Peyer's patch (tissue), 4 donors: ENCODE results near the gene SPG11. TPM values are rescaled to one million over a fixed set of nuclear protein-coding genes. Genes with fewer than 3 reads are reported as not detected.
A peak's percentile ranks its signal among the peaks of the same experiment; 100 is the strongest.

Experiments
- DNase-seq, 3 donors: peaks; one replicate each; pipeline ENCODE4 v3.0.0-alpha.2; 2017 to 2019
- H3K27ac ChIP-seq, 4 donors: fragments of 200-600 bp; sonication (generic); one replicate each; pipeline ENCODE4 v1.5.1; 2016 to 2019
- H3K27me3 ChIP-seq, 2 donors: fragments of 200-600 bp; sonication (generic); one replicate each; pipeline ENCODE4 v1.5.1; 2019
- H3K36me3 ChIP-seq, 3 donors: fragments of 200-600 bp; sonication (generic); one replicate each; pipeline ENCODE4 v1.5.1; 2016 to 2019
- H3K4me1 ChIP-seq, 4 donors: fragments of 200-600 bp; sonication (generic); one replicate each; pipeline ENCODE4 v1.5.1; 2016 to 2019
- H3K4me3 ChIP-seq, 4 donors: fragments of 200-600 bp; sonication (generic); 1 replicate in 3 of 4; 2 replicates in 1 of 4; pipeline ENCODE4 v1.5.1; 2016 to 2019; ENCODE audit warnings: mild to moderate bottlenecking in 1 of 4
- H3K9me3 ChIP-seq, 4 donors: fragments of 200-600 bp; sonication (generic); one replicate each; pipeline ENCODE4 v1.5.1; 2016 to 2019; ENCODE audit warnings: mild to moderate bottlenecking in 1 of 4
- POLR2A ChIP-seq, 2 donors: fragments of 450-650 bp; IDR thresholded peaks; one replicate each; pipeline ENCODE4 v1.5.1; 2017; ENCODE audit warnings: antibody characterized with exemption in 2 of 2, mild to moderate bottlenecking in 2 of 2, moderate library complexity in 2 of 2
- total RNA-seq, 4 donors: library from RNA; depleted of rRNA; stranded (reverse); fragments of >200 nt; gene quantifications; one replicate each; pipeline ENCODE4 v1.1.0, GENCODE V29; 2016
- TF ChIP-seq, protein P1 (sequence below), 6 experiments: fragments of 450-650 bp in 4 of 6; fragments of 200-600 bp in 2 of 6; sonication (generic) in 1 of 6; IDR thresholded peaks; one replicate each; pipeline ENCODE4 v1.5.1; 2017 to 2019; ENCODE audit warnings: antibody characterized with exemption in 6 of 6, mild to moderate bottlenecking in 3 of 6, moderate library complexity in 1 of 6

SPG11 gene, protein sequence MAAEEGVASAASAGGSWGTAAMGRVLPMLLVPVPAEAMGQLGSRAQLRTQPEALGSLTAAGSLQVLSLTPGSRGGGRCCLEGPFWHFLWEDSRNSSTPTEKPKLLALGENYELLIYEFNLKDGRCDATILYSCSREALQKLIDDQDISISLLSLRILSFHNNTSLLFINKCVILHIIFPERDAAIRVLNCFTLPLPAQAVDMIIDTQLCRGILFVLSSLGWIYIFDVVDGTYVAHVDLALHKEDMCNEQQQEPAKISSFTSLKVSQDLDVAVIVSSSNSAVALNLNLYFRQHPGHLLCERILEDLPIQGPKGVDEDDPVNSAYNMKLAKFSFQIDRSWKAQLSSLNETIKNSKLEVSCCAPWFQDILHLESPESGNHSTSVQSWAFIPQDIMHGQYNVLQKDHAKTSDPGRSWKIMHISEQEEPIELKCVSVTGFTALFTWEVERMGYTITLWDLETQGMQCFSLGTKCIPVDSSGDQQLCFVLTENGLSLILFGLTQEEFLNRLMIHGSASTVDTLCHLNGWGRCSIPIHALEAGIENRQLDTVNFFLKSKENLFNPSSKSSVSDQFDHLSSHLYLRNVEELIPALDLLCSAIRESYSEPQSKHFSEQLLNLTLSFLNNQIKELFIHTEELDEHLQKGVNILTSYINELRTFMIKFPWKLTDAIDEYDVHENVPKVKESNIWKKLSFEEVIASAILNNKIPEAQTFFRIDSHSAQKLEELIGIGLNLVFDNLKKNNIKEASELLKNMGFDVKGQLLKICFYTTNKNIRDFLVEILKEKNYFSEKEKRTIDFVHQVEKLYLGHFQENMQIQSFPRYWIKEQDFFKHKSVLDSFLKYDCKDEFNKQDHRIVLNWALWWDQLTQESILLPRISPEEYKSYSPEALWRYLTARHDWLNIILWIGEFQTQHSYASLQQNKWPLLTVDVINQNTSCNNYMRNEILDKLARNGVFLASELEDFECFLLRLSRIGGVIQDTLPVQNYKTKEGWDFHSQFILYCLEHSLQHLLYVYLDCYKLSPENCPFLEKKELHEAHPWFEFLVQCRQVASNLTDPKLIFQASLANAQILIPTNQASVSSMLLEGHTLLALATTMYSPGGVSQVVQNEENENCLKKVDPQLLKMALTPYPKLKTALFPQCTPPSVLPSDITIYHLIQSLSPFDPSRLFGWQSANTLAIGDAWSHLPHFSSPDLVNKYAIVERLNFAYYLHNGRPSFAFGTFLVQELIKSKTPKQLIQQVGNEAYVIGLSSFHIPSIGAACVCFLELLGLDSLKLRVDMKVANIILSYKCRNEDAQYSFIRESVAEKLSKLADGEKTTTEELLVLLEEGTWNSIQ (N-terminal part only)
- 100 to 1,000 TPM; 125 to 215 (median 167) TPM for total RNA-seq

DNA sequence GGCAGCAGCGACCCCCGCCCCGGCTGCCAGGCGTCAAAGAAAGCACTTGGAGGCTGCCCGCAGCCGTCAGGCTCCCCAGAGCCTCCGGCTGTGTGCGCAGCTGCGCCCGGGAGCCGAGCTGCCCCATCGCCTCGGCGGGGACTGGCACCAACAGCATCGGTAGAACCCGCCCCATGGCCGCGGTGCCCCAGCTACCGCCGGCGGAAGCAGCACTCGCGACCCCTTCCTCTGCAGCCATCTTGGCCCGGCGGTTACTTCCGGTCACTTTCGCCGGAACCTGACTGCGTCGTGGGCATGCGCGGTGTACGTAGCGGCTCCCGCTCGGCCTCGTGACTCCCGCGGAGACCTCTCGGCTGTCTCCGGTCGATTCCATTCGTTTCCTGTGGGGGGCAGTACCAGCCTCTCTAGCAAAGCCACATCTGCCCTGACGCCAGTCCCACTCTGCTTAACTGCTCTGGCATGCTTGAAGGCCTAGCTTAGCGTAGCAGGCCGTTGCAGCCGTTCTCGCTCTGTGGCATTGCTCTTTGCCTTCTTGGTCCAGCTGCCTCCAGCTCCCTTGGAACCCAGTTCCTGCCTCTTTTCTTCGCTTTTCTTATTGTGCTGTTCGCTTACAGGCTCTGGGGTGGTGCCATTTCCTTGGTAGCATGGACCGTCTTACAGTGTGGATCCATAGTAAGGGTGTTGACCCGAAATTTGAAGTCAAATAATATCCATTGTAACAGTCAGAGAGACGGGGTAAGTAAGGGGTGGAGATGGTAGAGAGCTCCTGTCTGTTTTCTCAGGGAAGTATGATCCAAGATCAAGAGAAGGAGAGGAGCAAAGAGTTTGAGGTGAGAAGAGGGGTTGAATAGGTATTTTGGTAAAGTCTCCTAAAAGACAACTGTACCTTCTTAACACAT is at the start of gene SPG11:
Gene SPG11, minus strand, starts transcription at position 253 of the 899 bp plus-strand sequence. Its CDS starts 15 bp downstream, at position 238.
- DNase-seq: peak; percentile 98 to 99 (median 98)
- TF ChIP-seq, protein P1, sequence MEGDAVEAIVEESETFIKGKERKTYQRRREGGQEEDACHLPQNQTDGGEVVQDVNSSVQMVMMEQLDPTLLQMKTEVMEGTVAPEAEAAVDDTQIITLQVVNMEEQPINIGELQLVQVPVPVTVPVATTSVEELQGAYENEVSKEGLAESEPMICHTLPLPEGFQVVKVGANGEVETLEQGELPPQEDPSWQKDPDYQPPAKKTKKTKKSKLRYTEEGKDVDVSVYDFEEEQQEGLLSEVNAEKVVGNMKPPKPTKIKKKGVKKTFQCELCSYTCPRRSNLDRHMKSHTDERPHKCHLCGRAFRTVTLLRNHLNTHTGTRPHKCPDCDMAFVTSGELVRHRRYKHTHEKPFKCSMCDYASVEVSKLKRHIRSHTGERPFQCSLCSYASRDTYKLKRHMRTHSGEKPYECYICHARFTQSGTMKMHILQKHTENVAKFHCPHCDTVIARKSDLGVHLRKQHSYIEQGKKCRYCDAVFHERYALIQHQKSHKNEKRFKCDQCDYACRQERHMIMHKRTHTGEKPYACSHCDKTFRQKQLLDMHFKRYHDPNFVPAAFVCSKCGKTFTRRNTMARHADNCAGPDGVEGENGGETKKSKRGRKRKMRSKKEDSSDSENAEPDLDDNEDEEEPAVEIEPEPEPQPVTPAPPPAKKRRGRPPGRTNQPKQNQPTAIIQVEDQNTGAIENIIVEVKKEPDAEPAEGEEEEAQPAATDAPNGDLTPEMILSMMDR (IDR thresholded peaks at IDR 0.05): peak; percentile 95 to 99 (median 98)
- peak; percentile 89 to 92 for TF ChIP-seq POLR2A (IDR thresholded peaks at IDR 0.05)
- peak within 1 kb of the TSS; percentile 84 to 98 (median 88) for H3K4me3 ChIP-seq
- H3K27me3 ChIP-seq: no peaks in the 10 kb centered on the region
- peak within 1 kb of the TSS; percentile 96 to 100 (median 98) for H3K27ac ChIP-seq
- H3K36me3 ChIP-seq: peaks cover 0 to 14% (median 0%) of the 10 kb centered on the region in 3 donors
- peaks cover 0 to 12% (median 8%) of the 10 kb centered on the region in 4 donors for H3K4me1 ChIP-seq
- no peaks in the 10 kb centered on the region for H3K9me3 ChIP-seq

DNA sequence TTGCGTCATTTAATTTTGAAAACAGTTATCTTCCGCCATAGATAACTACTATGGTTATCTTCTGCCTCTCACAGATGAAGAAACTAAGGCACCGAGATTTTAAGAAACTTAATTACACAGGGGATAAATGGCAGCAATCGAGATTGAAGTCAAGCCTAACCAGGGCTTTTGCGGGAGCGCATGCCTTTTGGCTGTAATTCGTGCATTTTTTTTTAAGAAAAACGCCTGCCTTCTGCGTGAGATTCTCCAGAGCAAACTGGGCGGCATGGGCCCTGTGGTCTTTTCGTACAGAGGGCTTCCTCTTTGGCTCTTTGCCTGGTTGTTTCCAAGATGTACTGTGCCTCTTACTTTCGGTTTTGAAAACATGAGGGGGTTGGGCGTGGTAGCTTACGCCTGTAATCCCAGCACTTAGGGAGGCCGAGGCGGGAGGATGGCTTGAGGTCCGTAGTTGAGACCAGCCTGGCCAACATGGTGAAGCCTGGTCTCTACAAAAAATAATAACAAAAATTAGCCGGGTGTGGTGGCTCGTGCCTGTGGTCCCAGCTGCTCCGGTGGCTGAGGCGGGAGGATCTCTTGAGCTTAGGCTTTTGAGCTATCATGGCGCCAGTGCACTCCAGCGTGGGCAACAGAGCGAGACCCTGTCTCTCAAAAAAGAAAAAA is 49.0 kb upstream of the SPG11 start:
- peak overlapping the region; percentile 74 to 95 (median 76) for H3K4me3 ChIP-seq
- H3K27me3 ChIP-seq: no peaks in the 10 kb centered on the region
- peak; percentile 72 to 84 for TF ChIP-seq POLR2A (IDR thresholded peaks at IDR 0.05)
- TF ChIP-seq, protein P1 (IDR thresholded peaks at IDR 0.05): no peak
- peak; percentile 73 to 88 (median 75) for DNase-seq
- peak overlapping the region; percentile 97 to 100 (median 98) for H3K27ac ChIP-seq
- peaks cover 0 to 33% (median 0%) of the 10 kb centered on the region in 3 donors for H3K36me3 ChIP-seq
- H3K4me1 ChIP-seq: peaks cover 0 to 49% (median 12%) of the 10 kb centered on the region in 4 donors
- no peaks in the 10 kb centered on the region for H3K9me3 ChIP-seq

GRCh38 chr15:44711743-44712345 is 48.4 kb upstream of the SPG11 start:
- peaks cover 0 to 48% (median 11%) of the 10 kb centered on the region in 4 donors for H3K4me1 ChIP-seq
- peak overlapping the region; percentile 97 to 100 (median 98) for H3K27ac ChIP-seq
- H3K9me3 ChIP-seq: no peaks in the 10 kb centered on the region
- peak in 2 of 3 donors; percentile 78 to 84 for DNase-seq
- H3K4me3 ChIP-seq: peak overlapping the region; percentile 74 to 95 (median 76)
- TF ChIP-seq, protein P1 (IDR thresholded peaks at IDR 0.05): no peak
- TF ChIP-seq POLR2A (IDR thresholded peaks at IDR 0.05): no peak
- peaks cover 0 to 27% (median 0%) of the 10 kb centered on the region in 3 donors for H3K36me3 ChIP-seq
- no peaks in the 10 kb centered on the region for H3K27me3 ChIP-seq

GRCh38 chr15:44711096-44711742 is 47.8 kb upstream of the SPG11 start, which contains the start of the genes B2M and PATL2:
TSS of gene B2M (plus strand) at chr15:44711517. CDS start at chr15:44711547, 30 bp downstream.
TSS of gene PATL2 (minus strand) at chr15:44711323. CDS start at chr15:44676490, 34,833 bp downstream.
- Histone ChIP-seq H3K4me3 (peak within 1 kb of the TSS; percentile 74 to 95 (median 76)), H3K27me3 (no peaks in the 10 kb centered on the region), H3K4me1 (peaks cover 0 to 50% (median 8%) of the 10 kb centered on the region in 4 donors), H3K36me3 (peaks cover 0 to 20% (median 0%) of the 10 kb centered on the region in 3 donors), H3K9me3 (no peaks in the 10 kb centered on the region), H3K27ac (peak within 1 kb of the TSS; percentile 97 to 100 (median 98))
- DNase-seq: peak; percentile 97 to 98 (median 98)
- TF ChIP-seq, protein P1 (IDR thresholded peaks at IDR 0.05): peak in 1 of 6 experiments; percentile 1
- peak; percentile 100 for TF ChIP-seq POLR2A (IDR thresholded peaks at IDR 0.05)
